MM.1S (cell line): Measurements from ENCODE around the gene LRRN2.

Source experiments
- CTCF ChIP-seq: fragments of 300-600 bp; sonication (generic); IDR thresholded peaks from 2 replicates; pipeline ENCODE4 v1.5.1; 2016; ENCODE audit warnings: antibody characterized with exemption, low read length, mixed read lengths
- EZH2 ChIP-seq: fragments of 300-600 bp; sonication (generic); optimal IDR thresholded peaks from 2 replicates; pipeline ENCODE3; 2017; ENCODE audit warnings: low read depth, mild to moderate bottlenecking, antibody characterized with exemption, low read length, mixed read lengths
- EZH2phosphoT487 ChIP-seq: fragments of 300-600 bp; sonication (generic); IDR thresholded peaks from 2 replicates; pipeline ENCODE4 v1.6.1; 2018; ENCODE audit warnings: antibody characterized with exemption, low read length

DNA sequence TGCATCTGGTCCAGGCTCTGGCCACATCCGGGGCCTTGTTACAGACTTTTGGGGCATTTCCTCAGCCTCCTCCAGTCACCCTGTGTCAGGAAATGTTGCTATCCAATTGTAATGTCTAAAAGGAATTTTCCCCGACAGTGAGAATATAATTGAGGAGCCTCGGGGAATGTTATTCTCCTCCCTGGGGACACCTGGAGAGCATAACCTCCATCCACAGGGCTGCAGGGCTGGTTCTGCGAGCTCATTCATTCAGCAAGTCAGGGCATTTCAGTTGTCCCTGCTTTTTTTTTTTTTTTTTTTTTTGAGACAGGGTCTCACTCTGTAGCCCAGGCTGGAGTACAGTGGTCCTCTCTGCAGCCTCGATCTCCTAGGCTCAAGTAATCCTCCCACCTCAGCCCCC, 96.7 kb downstream of the LRRN2 start:
- TF ChIP-seq EZH2 = no peak
- TF ChIP-seq CTCF = no peak
- no peak for TF ChIP-seq EZH2phosphoT487
